ENCODE measurements around the gene RHOA. TPM values are rescaled to one million over a fixed set of nuclear protein-coding genes. Genes with fewer than 3 reads are reported as not detected.

RHOA gene
- total and polyA plus RNA-seq, 10 of the 15 experiments (the other 5 are each of a cell fraction or from before 2014, with no cell fraction given) = 246 to 1,049 (median 515) TPM

DNA sequence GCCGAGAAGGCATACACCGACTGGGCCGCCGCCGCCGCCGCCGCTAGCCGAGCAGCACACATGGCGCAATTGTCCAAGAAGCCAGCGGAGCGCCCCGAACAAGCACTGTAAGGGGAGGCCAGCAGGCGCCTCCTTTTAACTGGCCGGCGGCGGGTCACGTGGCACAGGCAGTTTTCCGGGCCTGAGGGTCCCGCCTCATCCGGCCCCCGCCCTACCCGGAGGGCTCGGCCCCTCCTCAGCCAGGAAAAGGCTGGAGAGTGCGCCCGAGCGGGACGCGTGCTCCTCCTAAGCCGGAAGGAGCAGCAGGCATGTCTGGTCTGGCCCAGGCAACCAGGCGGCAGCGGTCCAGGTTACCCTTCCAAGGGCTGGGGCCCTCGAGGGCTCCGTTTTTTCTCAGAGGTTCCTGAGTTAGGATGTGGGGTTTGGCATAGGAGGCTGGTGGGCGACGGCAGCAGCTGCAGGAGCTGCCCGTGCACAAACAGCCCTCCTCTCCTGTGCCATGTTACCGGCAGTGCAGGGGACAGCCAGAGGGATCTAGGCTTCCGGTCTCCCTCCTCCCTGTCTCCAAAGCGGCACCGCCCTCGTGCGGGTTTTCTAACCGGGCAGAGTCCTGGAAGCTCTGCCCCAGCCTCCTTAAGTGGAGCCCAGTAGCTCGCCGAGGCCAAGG, 53.4 kb downstream of the RHOA start, which contains the start of gene GPX1 (continued):
- no peak for TF ChIP-seq ZNF384 (IDR thresholded peaks at IDR 0.05; ENCODE audit: borderline replicate concordance, low read depth, low read length)
- TF ChIP-seq ZBED1 (IDR thresholded peaks at IDR 0.05; ENCODE audit: borderline replicate concordance) = peak; percentile 39; the same call in 1 of the 2 replicates
- TF ChIP-seq, protein P1, sequence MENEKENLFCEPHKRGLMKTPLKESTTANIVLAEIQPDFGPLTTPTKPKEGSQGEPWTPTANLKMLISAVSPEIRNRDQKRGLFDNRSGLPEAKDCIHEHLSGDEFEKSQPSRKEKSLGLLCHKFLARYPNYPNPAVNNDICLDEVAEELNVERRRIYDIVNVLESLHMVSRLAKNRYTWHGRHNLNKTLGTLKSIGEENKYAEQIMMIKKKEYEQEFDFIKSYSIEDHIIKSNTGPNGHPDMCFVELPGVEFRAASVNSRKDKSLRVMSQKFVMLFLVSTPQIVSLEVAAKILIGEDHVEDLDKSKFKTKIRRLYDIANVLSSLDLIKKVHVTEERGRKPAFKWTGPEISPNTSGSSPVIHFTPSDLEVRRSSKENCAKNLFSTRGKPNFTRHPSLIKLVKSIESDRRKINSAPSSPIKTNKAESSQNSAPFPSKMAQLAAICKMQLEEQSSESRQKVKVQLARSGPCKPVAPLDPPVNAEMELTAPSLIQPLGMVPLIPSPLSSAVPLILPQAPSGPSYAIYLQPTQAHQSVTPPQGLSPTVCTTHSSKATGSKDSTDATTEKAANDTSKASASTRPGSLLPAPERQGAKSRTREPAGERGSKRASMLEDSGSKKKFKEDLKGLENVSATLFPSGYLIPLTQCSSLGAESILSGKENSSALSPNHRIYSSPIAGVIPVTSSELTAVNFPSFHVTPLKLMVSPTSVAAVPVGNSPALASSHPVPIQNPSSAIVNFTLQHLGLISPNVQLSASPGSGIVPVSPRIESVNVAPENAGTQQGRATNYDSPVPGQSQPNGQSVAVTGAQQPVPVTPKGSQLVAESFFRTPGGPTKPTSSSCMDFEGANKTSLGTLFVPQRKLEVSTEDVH (IDR thresholded peaks at IDR 0.05; ENCODE audit: low read depth, partially characterized antibody) = peak; percentile 64
- TF ChIP-seq IKZF2 (IDR thresholded peaks at IDR 0.05) = peak; percentile 84 to 85
- peak; percentile 20; the same call in 1 of the 2 replicates for TF ChIP-seq TCF12 (IDR thresholded peaks at IDR 0.05; ENCODE audit: low read depth, low read length)
- peak; percentile 18; the same call in 1 of the 2 replicates for TF ChIP-seq CREB1 (IDR thresholded peaks at IDR 0.05; ENCODE audit: low read depth)
- TF ChIP-seq HDGF (IDR thresholded peaks at IDR 0.05) = peak; percentile 95
- peak; percentile 51 for TF ChIP-seq MYC (IDR thresholded peaks at IDR 0.05; ENCODE audit: insufficient read depth, insufficient read length, insufficient replicate concordance, low read length, severe bottlenecking)
- TF ChIP-seq, protein P2, sequence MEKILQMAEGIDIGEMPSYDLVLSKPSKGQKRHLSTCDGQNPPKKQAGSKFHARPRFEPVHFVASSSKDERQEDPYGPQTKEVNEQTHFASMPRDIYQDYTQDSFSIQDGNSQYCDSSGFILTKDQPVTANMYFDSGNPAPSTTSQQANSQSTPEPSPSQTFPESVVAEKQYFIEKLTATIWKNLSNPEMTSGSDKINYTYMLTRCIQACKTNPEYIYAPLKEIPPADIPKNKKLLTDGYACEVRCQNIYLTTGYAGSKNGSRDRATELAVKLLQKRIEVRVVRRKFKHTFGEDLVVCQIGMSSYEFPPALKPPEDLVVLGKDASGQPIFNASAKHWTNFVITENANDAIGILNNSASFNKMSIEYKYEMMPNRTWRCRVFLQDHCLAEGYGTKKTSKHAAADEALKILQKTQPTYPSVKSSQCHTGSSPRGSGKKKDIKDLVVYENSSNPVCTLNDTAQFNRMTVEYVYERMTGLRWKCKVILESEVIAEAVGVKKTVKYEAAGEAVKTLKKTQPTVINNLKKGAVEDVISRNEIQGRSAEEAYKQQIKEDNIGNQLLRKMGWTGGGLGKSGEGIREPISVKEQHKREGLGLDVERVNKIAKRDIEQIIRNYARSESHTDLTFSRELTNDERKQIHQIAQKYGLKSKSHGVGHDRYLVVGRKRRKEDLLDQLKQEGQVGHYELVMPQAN (conservative IDR thresholded peaks at IDR 0.05) = peak; percentile 56; the same call in 1 of the 2 replicates
- TF ChIP-seq POLR2A (IDR thresholded peaks at IDR 0.05; ENCODE audit: low read depth, low read length) = peak; percentile 79
- peak; percentile 91 for TF ChIP-seq PAX5 (IDR thresholded peaks at IDR 0.05; ENCODE audit: borderline replicate concordance, low read depth, low read length)
- peak; percentile 28; the same call in 1 of the 2 replicates for TF ChIP-seq YY1 (IDR thresholded peaks at IDR 0.05; ENCODE audit: low read depth, low read length)
- peak; percentile 73 for TF ChIP-seq LARP7 (IDR thresholded peaks at IDR 0.05)
- TF ChIP-seq, protein P3, sequence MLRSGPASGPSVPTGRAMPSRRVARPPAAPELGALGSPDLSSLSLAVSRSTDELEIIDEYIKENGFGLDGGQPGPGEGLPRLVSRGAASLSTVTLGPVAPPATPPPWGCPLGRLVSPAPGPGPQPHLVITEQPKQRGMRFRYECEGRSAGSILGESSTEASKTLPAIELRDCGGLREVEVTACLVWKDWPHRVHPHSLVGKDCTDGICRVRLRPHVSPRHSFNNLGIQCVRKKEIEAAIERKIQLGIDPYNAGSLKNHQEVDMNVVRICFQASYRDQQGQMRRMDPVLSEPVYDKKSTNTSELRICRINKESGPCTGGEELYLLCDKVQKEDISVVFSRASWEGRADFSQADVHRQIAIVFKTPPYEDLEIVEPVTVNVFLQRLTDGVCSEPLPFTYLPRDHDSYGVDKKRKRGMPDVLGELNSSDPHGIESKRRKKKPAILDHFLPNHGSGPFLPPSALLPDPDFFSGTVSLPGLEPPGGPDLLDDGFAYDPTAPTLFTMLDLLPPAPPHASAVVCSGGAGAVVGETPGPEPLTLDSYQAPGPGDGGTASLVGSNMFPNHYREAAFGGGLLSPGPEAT (IDR thresholded peaks at IDR 0.05; ENCODE audit: low read depth) = peak; percentile 74
- TF ChIP-seq, protein P4, sequence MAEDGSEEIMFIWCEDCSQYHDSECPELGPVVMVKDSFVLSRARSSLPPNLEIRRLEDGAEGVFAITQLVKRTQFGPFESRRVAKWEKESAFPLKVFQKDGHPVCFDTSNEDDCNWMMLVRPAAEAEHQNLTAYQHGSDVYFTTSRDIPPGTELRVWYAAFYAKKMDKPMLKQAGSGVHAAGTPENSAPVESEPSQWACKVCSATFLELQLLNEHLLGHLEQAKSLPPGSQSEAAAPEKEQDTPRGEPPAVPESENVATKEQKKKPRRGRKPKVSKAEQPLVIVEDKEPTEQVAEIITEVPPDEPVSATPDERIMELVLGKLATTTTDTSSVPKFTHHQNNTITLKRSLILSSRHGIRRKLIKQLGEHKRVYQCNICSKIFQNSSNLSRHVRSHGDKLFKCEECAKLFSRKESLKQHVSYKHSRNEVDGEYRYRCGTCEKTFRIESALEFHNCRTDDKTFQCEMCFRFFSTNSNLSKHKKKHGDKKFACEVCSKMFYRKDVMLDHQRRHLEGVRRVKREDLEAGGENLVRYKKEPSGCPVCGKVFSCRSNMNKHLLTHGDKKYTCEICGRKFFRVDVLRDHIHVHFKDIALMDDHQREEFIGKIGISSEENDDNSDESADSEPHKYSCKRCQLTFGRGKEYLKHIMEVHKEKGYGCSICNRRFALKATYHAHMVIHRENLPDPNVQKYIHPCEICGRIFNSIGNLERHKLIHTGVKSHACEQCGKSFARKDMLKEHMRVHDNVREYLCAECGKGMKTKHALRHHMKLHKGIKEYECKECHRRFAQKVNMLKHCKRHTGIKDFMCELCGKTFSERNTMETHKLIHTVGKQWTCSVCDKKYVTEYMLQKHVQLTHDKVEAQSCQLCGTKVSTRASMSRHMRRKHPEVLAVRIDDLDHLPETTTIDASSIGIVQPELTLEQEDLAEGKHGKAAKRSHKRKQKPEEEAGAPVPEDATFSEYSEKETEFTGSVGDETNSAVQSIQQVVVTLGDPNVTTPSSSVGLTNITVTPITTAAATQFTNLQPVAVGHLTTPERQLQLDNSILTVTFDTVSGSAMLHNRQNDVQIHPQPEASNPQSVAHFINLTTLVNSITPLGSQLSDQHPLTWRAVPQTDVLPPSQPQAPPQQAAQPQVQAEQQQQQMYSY (CRISPR knock-in tag; IDR thresholded peaks at IDR 0.05) = no peak
- TF ChIP-seq RCOR1 (conservative IDR thresholded peaks at IDR 0.05; ENCODE audit: low read depth, low read length) = no peak
- TF ChIP-seq, protein P5, sequence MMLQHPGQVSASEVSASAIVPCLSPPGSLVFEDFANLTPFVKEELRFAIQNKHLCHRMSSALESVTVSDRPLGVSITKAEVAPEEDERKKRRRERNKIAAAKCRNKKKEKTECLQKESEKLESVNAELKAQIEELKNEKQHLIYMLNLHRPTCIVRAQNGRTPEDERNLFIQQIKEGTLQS (IDR thresholded peaks at IDR 0.05; ENCODE audit: borderline replicate concordance, extremely low read depth, low read depth, low read length) = peak; percentile 60; the same call in 1 of the 2 replicates
